Head of caudate nucleus (tissue), 42 donors: ENCODE data around the gene SYNPO2.
"Not testable (repeated sequence)": the region's sequence is repeated elsewhere in the genome, so short reads cannot be mapped to it uniquely, and the experiment has no call there.

Experiments used
- DNase-seq, 42 donors: peaks; one replicate each; pipeline versions ENCODE4 v3.0.0 to v3.0.0-alpha.2; 2020 to 2021; ENCODE audit warnings: mixed read lengths in 7 of 42
- intact Hi-C: fragments of 100-400 bp; cut with DNase I; formaldehyde crosslinking; loops from one replicate; pipeline ENCODE4 v1.15.0; 2022

The SYNPO2 gene

GRCh38 chr4:119011607-119011988 lies 122.9 kb downstream of the SYNPO2 start:
- no peak for DNase-seq
- intact Hi-C loops: no loop called here

- no peak for DNase-seq
- intact Hi-C loops: no loop called here
Observed at GRCh38 chr4:119014658-119015057, 126.0 kb downstream of the SYNPO2 start.

GRCh38 chr4:119016636-119017035 lies 128.0 kb downstream of the SYNPO2 start:
- intact Hi-C loops: no loop called here
- DNase-seq: no peak

- intact Hi-C loops: no loop called here
- DNase-seq: no peak
Observed at GRCh38 chr4:119017636-119018035, 129.0 kb downstream of the SYNPO2 start.

- intact Hi-C loops: no loop called here
- no peak for DNase-seq
Observed at GRCh38 chr4:119020158-119020557, 131.5 kb downstream of the SYNPO2 start.

GRCh38 chr4:119022520-119022919 lies 133.9 kb downstream of the SYNPO2 start:
- DNase-seq, intact Hi-C loops: not testable (repeated sequence)

GRCh38 chr4:119024102-119024501 lies 135.4 kb downstream of the SYNPO2 start:
- DNase-seq: no peak

GRCh38 chr4:119025420-119025819 lies 136.8 kb downstream of the SYNPO2 start:
- intact Hi-C loops: no loop called here
- DNase-seq: peak in 22 of 42 donors; percentile 19 to 69 (median 44)

More at GRCh38 chr4:119024102-119024501, 135.4 kb downstream of the SYNPO2 start:
- intact Hi-C loops: no loop called here

- intact Hi-C loops: no loop called here
- DNase-seq: no peak
Observed at GRCh38 chr4:119025916-119026661, 137.4 kb downstream of the SYNPO2 start.

GRCh38 chr4:119026662-119027444 lies 138.2 kb downstream of the SYNPO2 start:
- no peak for DNase-seq
- intact Hi-C loops: no loop called here

GRCh38 chr4:119027811-119028210 lies 139.2 kb downstream of the SYNPO2 start:
- DNase-seq: no peak
- intact Hi-C loops: no loop called here

GRCh38 chr4:119028296-119028695 lies 139.6 kb downstream of the SYNPO2 start:
- no peak for DNase-seq
- intact Hi-C loops: no loop called here

- intact Hi-C loops: no loop called here
- no peak for DNase-seq
Observed at GRCh38 chr4:119029847-119030535, 141.3 kb downstream of the SYNPO2 start.

- intact Hi-C loops: no loop called here
- DNase-seq: no peak
Observed at GRCh38 chr4:119030536-119030890, 141.9 kb downstream of the SYNPO2 start.

- no peak for DNase-seq
- intact Hi-C loops: no loop called here
Observed at GRCh38 chr4:119031218-119031617, 142.6 kb downstream of the SYNPO2 start.

GRCh38 chr4:119032921-119033685 lies 144.4 kb downstream of the SYNPO2 start:
- intact Hi-C loops: no loop called here
- DNase-seq: no peak

GRCh38 chr4:119034276-119035008 lies 145.8 kb downstream of the SYNPO2 start:
- DNase-seq: no peak

GRCh38 chr4:119035951-119036737 lies 147.5 kb downstream of the SYNPO2 start:
- DNase-seq: no peak
- intact Hi-C loops: no loop called here

More at GRCh38 chr4:119034276-119035008, 145.8 kb downstream of the SYNPO2 start:
- intact Hi-C loops: no loop called here
